Measurements from ENCODE around the gene CHRM4.

Gene CHRM4

GRCh38 chr11:46343520-46343919 lies 48.1 kb downstream of the CHRM4 start:
- no peak for DNase-seq (ENCODE audit: low read depth)
- no peak for TF ChIP-seq CTCF (conservative IDR thresholded peaks at IDR 0.05; ENCODE audit: low read length)
- no peak overlapping the region for H3K4me3 ChIP-seq (ENCODE audit: low read length)

GRCh38 chr11:46342239-46342638 lies 49.3 kb downstream of the CHRM4 start:
- TF ChIP-seq CTCF (conservative IDR thresholded peaks at IDR 0.05; ENCODE audit: low read length), result no peak
- DNase-seq (ENCODE audit: low read depth), result no peak
- no peak overlapping the region for H3K4me3 ChIP-seq (ENCODE audit: low read length)

GRCh38 chr11:46341454-46341853 lies 50.1 kb downstream of the CHRM4 start:
- DNase-seq (ENCODE audit: low read depth), result no peak
- no peak for TF ChIP-seq CTCF (conservative IDR thresholded peaks at IDR 0.05; ENCODE audit: low read length)
- H3K4me3 ChIP-seq (ENCODE audit: low read length), result no peak overlapping the region

GRCh38 chr11:46339816-46340215 lies 51.8 kb downstream of the CHRM4 start:
- no peak for TF ChIP-seq CTCF (conservative IDR thresholded peaks at IDR 0.05; ENCODE audit: low read length)
- DNase-seq (ENCODE audit: low read depth), result no peak
- H3K4me3 ChIP-seq (ENCODE audit: low read length), result no peak overlapping the region

GRCh38 chr11:46338988-46339666 lies 52.4 kb downstream of the CHRM4 start:
- TF ChIP-seq CTCF (conservative IDR thresholded peaks at IDR 0.05; ENCODE audit: low read length), result no peak
- peak overlapping the region; percentile 27 for H3K4me3 ChIP-seq (ENCODE audit: low read length)
- no peak for DNase-seq (ENCODE audit: low read depth)

- no peak for DNase-seq (ENCODE audit: low read depth)
- H3K4me3 ChIP-seq (ENCODE audit: low read length), result peak overlapping the region; percentile 27
- no peak for TF ChIP-seq CTCF (conservative IDR thresholded peaks at IDR 0.05; ENCODE audit: low read length)
These were observed 53.0 kb downstream of the CHRM4 start for GRCh38 chr11:46338636-46338987.

- no peak overlapping the region for H3K4me3 ChIP-seq (ENCODE audit: low read length)
- DNase-seq (ENCODE audit: low read depth), result no peak
- TF ChIP-seq CTCF (conservative IDR thresholded peaks at IDR 0.05; ENCODE audit: low read length), result no peak
These were observed 53.8 kb downstream of the CHRM4 start for GRCh38 chr11:46337626-46338345.
